Spleen (tissue), 11 donors: Measurements from ENCODE around the gene MOSPD2. TPM values are rescaled to one million over a fixed set of nuclear protein-coding genes. Genes with fewer than 3 reads are reported as not detected.

Source experiments
- DNase-seq: peaks from one replicate; pipeline ENCODE4 v3.0.0-alpha.2; 2020
- H3K27ac ChIP-seq, 8 donors: fragments of 200-600 bp; sonication (generic) in 7 of 8; 1 replicate in 4 of 8; 2 replicates in 4 of 8; pipeline versions ENCODE4 v1.5.0 to v1.8.0; 2016 to 2021; ENCODE audit warnings: inconsistent platforms in 4 of 8, mild to moderate bottlenecking in 4 of 8, moderate library complexity in 1 of 8
- H3K27me3 ChIP-seq, 7 donors: fragments of 200-600 bp; sonication (generic) in 6 of 7; replicated peaks in 1 of 7; 1 replicate in 4 of 7; 2 replicates in 3 of 7; pipeline versions ENCODE4 v1.5.0 to v1.8.0; 2016 to 2021; ENCODE audit warnings: inconsistent platforms in 3 of 7, mild to moderate bottlenecking in 1 of 7
- H3K36me3 ChIP-seq, 6 donors: fragments of 200-600 bp; sonication (generic) in 5 of 6; 1 replicate in 4 of 6; 2 replicates in 2 of 6; pipeline versions ENCODE4 v1.5.0 to v1.8.0; 2016 to 2021; ENCODE audit warnings: inconsistent platforms in 2 of 6
- H3K4me1 ChIP-seq, 6 donors: fragments of 200-600 bp; sonication (generic) in 5 of 6; 1 replicate in 3 of 6; 2 replicates in 3 of 6; pipeline versions ENCODE4 v1.5.0 to v1.8.0; 2016 to 2021; ENCODE audit warnings: inconsistent platforms in 3 of 6
- H3K4me3 ChIP-seq, 8 donors: fragments of 200-600 bp; sonication (generic) in 7 of 8; 1 replicate in 4 of 8; 2 replicates in 4 of 8; pipeline versions ENCODE4 v1.5.0 to v1.8.0; 2016 to 2021; ENCODE audit warnings: inconsistent platforms in 4 of 8, mild to moderate bottlenecking in 4 of 8, moderate library complexity in 2 of 8
- H3K9me3 ChIP-seq, 8 donors: fragments of 200-600 bp; sonication (generic) in 7 of 8; 1 replicate in 4 of 8; 2 replicates in 4 of 8; pipeline versions ENCODE4 v1.5.0 to v1.8.0; 2016 to 2021; ENCODE audit warnings: inconsistent platforms in 4 of 8
- CTCF ChIP-seq, 11 experiments: fragments of 200-600 bp in 7 of 11; fragments of 450-650 bp in 4 of 11; sonication (generic) in 4 of 11; IDR thresholded peaks in 8 of 11; conservative IDR thresholded peaks in 3 of 11; 1 replicate in 7 of 11; 2 replicates in 4 of 11; pipeline versions ENCODE4 v1.4.0 to v1.8.0; 2016 to 2021; ENCODE audit warnings: antibody characterized with exemption in 11 of 11, inconsistent platforms in 4 of 11, mild to moderate bottlenecking in 1 of 11
- POLR2A ChIP-seq, 3 donors: fragments of 450-650 bp; IDR thresholded peaks; one replicate each; pipeline ENCODE4 v1.5.1; 2017; ENCODE audit warnings: antibody characterized with exemption in 3 of 3, mild to moderate bottlenecking in 1 of 3
- POLR2AphosphoS5 ChIP-seq, 3 donors: sonication (generic); formaldehyde crosslinking; IDR thresholded peaks; one replicate each; pipeline ENCODE4 v1.5.1; 2017; ENCODE audit warnings: antibody characterized with exemption in 3 of 3
- WGBS, 5 donors: extraction: QIAGEN DNeasy Blood & Tissue Kit in 3 of 5; methylation state at CpG; one replicate each; pipeline versions ENCODE4 v1.1.5 to v1.1.7; 2013 to 2018; 5-methylcytosine and 5-hydroxymethylcytosine counted together
- intact Hi-C: fragments of 100-400 bp; cut with DNase I; formaldehyde crosslinking; loops from one replicate; pipeline ENCODE4 v1.15.0; 2023; ENCODE audit warnings: low total_unique reads
- polyA plus RNA-seq, 3 donors: library from polyadenylated mRNA; stranded (reverse); fragments of 200-250 nt; gene quantifications; one replicate each; pipeline ENCODE4 v1.2.1, GENCODE V29; 2013
- total RNA-seq, 7 donors: library from RNA; depleted of rRNA in 3 of 7; stranded (reverse); fragments of >200 nt in 3 of 7; fragmentation: NEBNext Ultra II Directional in 4 of 7; extraction: Animal tissue kit (Norgen Biotek cat#: 25700) in 4 of 7; gene quantifications; one replicate each; pipeline versions ENCODE4 v1.1.0 to v1.2.1, GENCODE V29; 2016 to 2021
- donor health status: healthy with polysubstance abuse.
- donor health status: DM: no; HTN: no; CAD: no; lungs with moderate emphysema.
- donor health status: DM: no; HTN: no; CAD: no.
- donor health status: Bipolar disorder and iron deficiency.
- donor health status: healthy.
- donor health status: DM: no; HTN: no; CAD: no.
- donor health status: DM: yes; HTN: yes; CAD: no.

MOSPD2 gene
- total and polyA plus RNA-seq, 10 donors: 3.2 to 40.5 (median 25.8) TPM

- DNase-seq: no peak
- H3K9me3 ChIP-seq: peaks cover 0 to 4% (median under 1%) of the 10 kb centered on the region in 8 donors
- peak overlapping the region in 6 of 8 donors; percentile 83 to 94 (median 90) for H3K27ac ChIP-seq
- intact Hi-C loops: no loop called here
- no peaks in the 10 kb centered on the region for H3K36me3 ChIP-seq
- 14 to 33% (median 18%) methylated on average over 7 of the region's 7 CpGs for WGBS, 5 donors
- peaks cover 0 to 33% (median 9%) of the 10 kb centered on the region in 6 donors for H3K4me1 ChIP-seq
- TF ChIP-seq CTCF (IDR thresholded peaks at IDR 0.05 in 8 of 11, conservative IDR thresholded peaks at IDR 0.05 in 3 of 11): no peak
- no peak for TF ChIP-seq POLR2AphosphoS5 (IDR thresholded peaks at IDR 0.05)
- no peak for TF ChIP-seq POLR2A (IDR thresholded peaks at IDR 0.05)
- H3K4me3 ChIP-seq: peak overlapping the region; percentile 35 to 87 (median 54)
- no peaks in the 10 kb centered on the region for H3K27me3 ChIP-seq
Measured at GRCh38 chrX:14872355-14872754, 866 bp upstream of the MOSPD2 start.

GRCh38 chrX:14873676-14874049 is 442 bp downstream of the MOSPD2 start:
- H3K9me3 ChIP-seq: no peaks in the 10 kb centered on the region
- intact Hi-C loops: no loop called here
- no peaks in the 10 kb centered on the region for H3K36me3 ChIP-seq
- DNase-seq: no peak
- peaks cover 0 to 33% (median 9%) of the 10 kb centered on the region in 6 donors for H3K4me1 ChIP-seq
- H3K4me3 ChIP-seq: peak overlapping the region; percentile 38 to 87 (median 54)
- no peaks in the 10 kb centered on the region for H3K27me3 ChIP-seq
- H3K27ac ChIP-seq: peak overlapping the region; percentile 61 to 94 (median 86)
- 1 to 48% (median 2%) methylated on average over 6 to 8 of the region's 8 CpGs for WGBS, 5 donors
- TF ChIP-seq CTCF (IDR thresholded peaks at IDR 0.05 in 8 of 11, conservative IDR thresholded peaks at IDR 0.05 in 3 of 11) (no peak), POLR2A (IDR thresholded peaks at IDR 0.05) (no peak), POLR2AphosphoS5 (IDR thresholded peaks at IDR 0.05) (no peak)

GRCh38 chrX:14875624-14876023 is 2.4 kb downstream of the MOSPD2 start:
- intact Hi-C loops: no loop called here
- Histone ChIP-seq H3K4me3 (no peak overlapping the region), H3K27ac (peak overlapping the region in 3 of 8 donors; percentile 4 to 94 (median 92)), H3K9me3 (no peaks in the 10 kb centered on the region), H3K36me3 (no peaks in the 10 kb centered on the region), H3K27me3 (no peaks in the 10 kb centered on the region), H3K4me1 (peaks cover 0 to 33% (median 9%) of the 10 kb centered on the region in 6 donors)
- 70 to 91% (median 77%) methylated on average over 7 of the region's 7 CpGs for WGBS, 5 donors
- no peak for DNase-seq
- TF ChIP-seq POLR2AphosphoS5 (IDR thresholded peaks at IDR 0.05) (no peak), POLR2A (IDR thresholded peaks at IDR 0.05) (no peak), CTCF (IDR thresholded peaks at IDR 0.05 in 8 of 11, conservative IDR thresholded peaks at IDR 0.05 in 3 of 11) (no peak)

- Histone ChIP-seq H3K9me3 (no peaks in the 10 kb centered on the region), H3K4me1 (no peaks in the 10 kb centered on the region), H3K4me3 (no peak overlapping the region), H3K27me3 (no peaks in the 10 kb centered on the region), H3K27ac (no peak overlapping the region), H3K36me3 (no peaks in the 10 kb centered on the region)
- no peak for DNase-seq
- no peak for TF ChIP-seq POLR2AphosphoS5 (IDR thresholded peaks at IDR 0.05)
- no peak for TF ChIP-seq CTCF (IDR thresholded peaks at IDR 0.05 in 8 of 11, conservative IDR thresholded peaks at IDR 0.05 in 3 of 11)
- TF ChIP-seq POLR2A (IDR thresholded peaks at IDR 0.05): no peak
- intact Hi-C loops: no loop called here
Measured at GRCh38 chrX:14883826-14884225, 10.6 kb downstream of the MOSPD2 start.
